NCI-H187 (cell line): ENCODE data around the gene ACER3.
"Not testable (repeated sequence)": the region's sequence is repeated elsewhere in the genome, so short reads cannot be mapped to it uniquely, and the experiment has no call there.

Source experiments
- DNase-seq, 2 experiments: peaks; one replicate each; lab custom pipeline; 2025; lab: John Stamatoyannopoulos, UW

ACER3 gene

GRCh38 chr11:77057938-77058474, 197.3 kb downstream of the ACER3 start:
- no peak for DNase-seq

- no peak for DNase-seq
Measured at GRCh38 chr11:77058900-77059299, 198.2 kb downstream of the ACER3 start.

- DNase-seq: no peak
Measured at GRCh38 chr11:77059806-77060205, 199.1 kb downstream of the ACER3 start.

- DNase-seq: no peak
Measured at GRCh38 chr11:77060234-77060633, 199.5 kb downstream of the ACER3 start.

- DNase-seq: not testable (repeated sequence)
Measured at GRCh38 chr11:77061258-77061657, 200.5 kb downstream of the ACER3 start.

- no peak for DNase-seq
Measured at GRCh38 chr11:77062924-77063323, 202.2 kb downstream of the ACER3 start.

GRCh38 chr11:77063407-77063806, 202.7 kb downstream of the ACER3 start:
- DNase-seq: no peak

GRCh38 chr11:77063861-77064260, 203.1 kb downstream of the ACER3 start:
- DNase-seq: no peak

GRCh38 chr11:77064648-77065217, 204.0 kb downstream of the ACER3 start:
- no peak for DNase-seq

- no peak for DNase-seq
Measured at GRCh38 chr11:77065878-77066228, 205.1 kb downstream of the ACER3 start.

GRCh38 chr11:77066229-77067042, 205.7 kb downstream of the ACER3 start, which contains the start of gene CAPN5:
TSS of gene CAPN5 (plus strand) at chr11:77066971. CDS start at chr11:77084887, 17,916 bp downstream.
- peak; percentile 66 to 83 for DNase-seq

GRCh38 chr11:77067861-77068443, 207.2 kb downstream of the ACER3 start:
- no peak for DNase-seq

GRCh38 chr11:77068457-77069335, 208.0 kb downstream of the ACER3 start:
- DNase-seq: no peak

- DNase-seq: peak; percentile 16 to 51
Measured at GRCh38 chr11:77069336-77069968, 208.7 kb downstream of the ACER3 start.

GRCh38 chr11:77069969-77070582, 209.4 kb downstream of the ACER3 start:
- DNase-seq: no peak

- no peak for DNase-seq
Measured at GRCh38 chr11:77071077-77071476, 210.4 kb downstream of the ACER3 start.

GRCh38 chr11:77071671-77072605, 211.2 kb downstream of the ACER3 start:
- DNase-seq: no peak

- no peak for DNase-seq
Measured at GRCh38 chr11:77072851-77073327, 212.2 kb downstream of the ACER3 start.

GRCh38 chr11:77073328-77074001, 212.7 kb downstream of the ACER3 start:
- DNase-seq: no peak
